RWPE2 (cell line): ENCODE measurements around the gene VPS35L.
"Not testable (repeated sequence)": the region's sequence is repeated elsewhere in the genome, so short reads cannot be mapped to it uniquely, and the experiment has no call there.

Source experiments
- ATAC-seq: fragments of 200-7000 bp; cut with Tn5 transposase; 3 replicates; pipeline ENCODE4 v1.9.1; 2021; ENCODE audit warnings: low read depth
- DNase-seq: peaks from one replicate; pipeline ENCODE4 v3.0.0-alpha.2; 2020; ENCODE audit warnings: low spot score
- H3K27ac ChIP-seq: fragments of 450-650 bp; 2 replicates; pipeline ENCODE4 v1.5.1; 2017; ENCODE audit warnings: mild to moderate bottlenecking; ENCODE audit not compliant: poor library complexity, severe bottlenecking
- H3K27me3 ChIP-seq: fragments of 250-450 bp; sonication (Bioruptor Pico); 2 replicates; pipeline ENCODE4 v1.5.1; 2021; ENCODE audit warnings: mild to moderate bottlenecking, moderate library complexity; ENCODE audit not compliant: insufficient read depth, poor library complexity, severe bottlenecking
- H3K36me3 ChIP-seq: fragments of 250-450 bp; sonication (Bioruptor Pico); 2 replicates; pipeline ENCODE4 v1.5.1; 2020; ENCODE audit warnings: low read depth, mild to moderate bottlenecking, moderate library complexity
- H3K4me1 ChIP-seq: fragments of 250-450 bp; sonication (Bioruptor Pico); 2 replicates; pipeline ENCODE4 v1.5.1; 2021; ENCODE audit warnings: mild to moderate bottlenecking, moderate library complexity; ENCODE audit not compliant: insufficient read depth, poor library complexity, severe bottlenecking
- H3K4me3 ChIP-seq: fragments of 250-450 bp; sonication (Bioruptor Pico); 2 replicates; pipeline ENCODE4 v1.5.1; 2021; ENCODE audit warnings: mild to moderate bottlenecking, moderate library complexity; ENCODE audit not compliant: severe bottlenecking
- H3K9me3 ChIP-seq: fragments of 250-450 bp; sonication (Bioruptor Pico); 2 replicates; pipeline ENCODE4 v1.5.1; 2021; ENCODE audit warnings: mild to moderate bottlenecking, moderate library complexity; ENCODE audit not compliant: severe bottlenecking
- TF ChIP-seq, protein P1 (sequence below): fragments of 450-650 bp; IDR thresholded peaks from one replicate; pipeline ENCODE4 v1.5.1; 2017; ENCODE audit warnings: mild to moderate bottlenecking, moderate library complexity; ENCODE audit not compliant: poor library complexity, severe bottlenecking

Gene VPS35L

DNA sequence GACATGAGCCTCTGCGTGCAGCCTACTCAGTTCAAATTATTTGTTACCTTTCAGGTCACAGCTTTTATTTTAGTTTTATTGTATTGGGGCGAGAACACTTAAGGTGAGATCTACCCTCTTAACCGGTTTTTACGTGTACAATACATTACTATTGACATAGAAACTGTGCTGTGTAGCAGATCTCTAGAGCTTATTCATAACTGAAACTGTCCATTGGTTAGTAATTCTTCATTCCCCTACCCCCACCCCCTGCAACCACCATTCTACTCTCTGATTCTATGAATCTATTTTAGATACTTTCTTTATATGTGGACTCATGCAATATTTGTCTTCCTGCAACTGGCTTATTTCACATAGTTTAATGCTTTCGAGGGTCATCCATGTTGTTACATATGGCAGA is 119.0 kb downstream of the VPS35L start:
- Histone ChIP-seq H3K4me3 (no peak overlapping the region), H3K27me3 (no peaks in the 10 kb centered on the region), H3K4me1 (no peaks in the 10 kb centered on the region), H3K36me3 (no peaks in the 10 kb centered on the region), H3K27ac (no peak overlapping the region), H3K9me3 (no peaks in the 10 kb centered on the region)
- TF ChIP-seq, protein P1, sequence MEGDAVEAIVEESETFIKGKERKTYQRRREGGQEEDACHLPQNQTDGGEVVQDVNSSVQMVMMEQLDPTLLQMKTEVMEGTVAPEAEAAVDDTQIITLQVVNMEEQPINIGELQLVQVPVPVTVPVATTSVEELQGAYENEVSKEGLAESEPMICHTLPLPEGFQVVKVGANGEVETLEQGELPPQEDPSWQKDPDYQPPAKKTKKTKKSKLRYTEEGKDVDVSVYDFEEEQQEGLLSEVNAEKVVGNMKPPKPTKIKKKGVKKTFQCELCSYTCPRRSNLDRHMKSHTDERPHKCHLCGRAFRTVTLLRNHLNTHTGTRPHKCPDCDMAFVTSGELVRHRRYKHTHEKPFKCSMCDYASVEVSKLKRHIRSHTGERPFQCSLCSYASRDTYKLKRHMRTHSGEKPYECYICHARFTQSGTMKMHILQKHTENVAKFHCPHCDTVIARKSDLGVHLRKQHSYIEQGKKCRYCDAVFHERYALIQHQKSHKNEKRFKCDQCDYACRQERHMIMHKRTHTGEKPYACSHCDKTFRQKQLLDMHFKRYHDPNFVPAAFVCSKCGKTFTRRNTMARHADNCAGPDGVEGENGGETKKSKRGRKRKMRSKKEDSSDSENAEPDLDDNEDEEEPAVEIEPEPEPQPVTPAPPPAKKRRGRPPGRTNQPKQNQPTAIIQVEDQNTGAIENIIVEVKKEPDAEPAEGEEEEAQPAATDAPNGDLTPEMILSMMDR, result no peak
- no peak for ATAC-seq
- DNase-seq, result no peak

DNA sequence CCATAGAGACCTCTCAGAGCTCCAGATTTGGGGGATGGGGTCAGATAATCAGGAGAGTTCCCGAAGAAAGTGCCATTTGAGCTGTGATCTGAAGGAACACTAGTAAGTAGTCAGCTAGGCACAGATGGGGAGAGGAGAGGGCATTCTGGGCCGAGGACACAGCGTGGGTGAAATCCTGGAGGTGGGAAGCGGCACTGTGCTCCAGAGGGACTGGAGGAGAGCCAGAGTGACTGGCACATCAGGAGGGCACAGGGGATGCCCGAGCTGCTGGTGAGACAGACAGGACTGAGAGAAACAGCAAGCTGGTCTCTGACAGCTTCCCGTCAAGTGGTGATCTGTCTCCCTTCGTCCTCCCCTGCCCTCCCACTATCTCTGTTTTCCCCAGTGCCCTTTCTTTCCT is 121.9 kb downstream of the VPS35L start:
- DNase-seq, result no peak

DNA sequence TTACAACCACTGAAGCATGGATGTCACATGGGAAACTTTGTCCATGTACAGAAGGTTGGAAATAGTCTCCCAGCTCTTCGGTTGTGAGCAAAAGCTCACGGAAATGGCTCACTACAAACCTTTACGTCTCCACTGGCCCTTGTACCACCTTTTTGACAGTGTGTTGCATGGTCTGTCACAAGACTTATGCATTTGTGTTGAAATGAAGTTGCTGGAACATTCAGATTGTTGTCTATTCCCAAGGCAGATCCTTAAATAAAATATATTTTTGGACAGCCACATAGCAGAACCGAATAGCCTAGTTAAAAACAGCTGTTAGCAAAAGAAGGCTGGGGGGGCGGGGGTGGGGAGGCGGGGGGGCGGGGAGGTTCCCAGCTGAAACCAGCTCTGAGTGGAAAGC is 123.3 kb downstream of the VPS35L start:
- Histone ChIP-seq H3K27ac (no peak overlapping the region), H3K9me3 (no peaks in the 10 kb centered on the region)
- TF ChIP-seq, protein P1, result no peak

More for the DNA sequence above, 121.9 kb downstream of the VPS35L start:
- H3K9me3 ChIP-seq, result no peaks in the 10 kb centered on the region
- H3K4me1 ChIP-seq, result no peaks in the 10 kb centered on the region
- TF ChIP-seq, protein P1, result no peak
- H3K4me3 ChIP-seq, result no peak overlapping the region
- no peak for ATAC-seq
- no peaks in the 10 kb centered on the region for H3K36me3 ChIP-seq
- H3K27ac ChIP-seq, result no peak overlapping the region
- H3K27me3 ChIP-seq, result no peaks in the 10 kb centered on the region

DNA sequence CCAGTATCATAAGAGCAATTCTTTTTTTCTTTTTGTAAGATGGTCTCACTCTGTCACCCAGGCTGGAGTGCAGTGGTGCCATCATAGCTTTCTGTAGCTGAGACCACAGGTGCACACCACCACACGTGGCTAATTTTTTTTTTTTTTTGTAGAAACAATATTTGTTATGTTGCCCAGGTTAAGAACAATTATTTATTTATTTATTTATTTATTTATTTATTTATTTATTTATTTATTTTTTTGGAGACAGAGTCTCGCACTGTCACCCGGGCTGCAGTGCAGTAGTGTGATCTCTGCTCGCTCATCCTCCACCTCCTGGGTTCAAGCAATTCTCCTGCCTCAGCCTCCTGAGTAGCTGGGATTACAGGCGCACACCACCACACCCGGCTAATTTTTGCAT is 123.8 kb downstream of the VPS35L start:
- not testable (repeated sequence) for H3K36me3 ChIP-seq, H3K27me3 ChIP-seq, H3K4me1 ChIP-seq, H3K4me3 ChIP-seq, DNase-seq, H3K9me3 ChIP-seq, ATAC-seq, H3K27ac ChIP-seq

More for the DNA sequence above, 123.3 kb downstream of the VPS35L start:
- Histone ChIP-seq H3K36me3 (peaks cover 7% of the 10 kb centered on the region; the same call in 1 of the 2 replicates), H3K4me3 (no peak overlapping the region), H3K4me1 (no peaks in the 10 kb centered on the region), H3K27me3 (no peaks in the 10 kb centered on the region)
- ATAC-seq (no peak), DNase-seq (no peak)

DNA sequence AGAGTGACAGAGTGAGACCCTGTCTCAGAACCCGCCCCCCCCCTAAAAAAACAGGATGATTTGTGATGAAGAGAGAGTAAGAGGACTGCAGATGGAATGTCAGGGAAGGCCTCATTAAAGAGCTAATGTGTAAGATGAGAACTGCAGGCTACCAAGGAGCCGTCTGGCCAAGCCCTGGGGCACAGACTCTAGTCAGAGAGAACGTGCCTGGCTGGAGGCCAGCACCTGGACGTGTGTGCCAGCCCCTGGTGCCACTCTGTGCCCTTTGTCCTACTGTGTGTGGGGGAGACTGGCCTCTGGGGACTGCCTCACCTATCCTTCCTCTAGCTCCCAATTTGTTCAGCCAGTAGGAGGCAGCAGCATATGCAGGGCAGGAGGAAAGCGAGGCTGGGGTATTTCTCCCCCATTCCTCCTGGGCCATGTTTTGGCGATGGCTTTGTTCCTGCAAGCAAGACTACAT is 125.4 kb downstream of the VPS35L start:
- H3K36me3 ChIP-seq, result peaks cover 9% of the 10 kb centered on the region; the same call in 1 of the 2 replicates
- TF ChIP-seq, protein P1, result no peak
- H3K27ac ChIP-seq, result no peak overlapping the region
- H3K27me3 ChIP-seq, result no peaks in the 10 kb centered on the region
- no peak overlapping the region for H3K4me3 ChIP-seq
- DNase-seq (no peak), ATAC-seq (no peak)
- H3K9me3 ChIP-seq, result no peaks in the 10 kb centered on the region
- no peaks in the 10 kb centered on the region for H3K4me1 ChIP-seq
